GM12892 (cell line): ENCODE measurements around the gene QPCTL.
"Not testable (repeated sequence)": the region's sequence is repeated elsewhere in the genome, so short reads cannot be mapped to it uniquely, and the experiment has no call there.

Experiments used
- DNase-seq: peaks from one replicate; pipeline ENCODE4 v3.0.0; 2011; ENCODE audit not compliant: insufficient read length
- FAIRE-seq: peaks from 2 replicates; lab custom pipeline; 2011; peaks lifted over from hg19 to GRCh38; lab: Jason Lieb, UNC
- POLR2A ChIP-seq: IDR thresholded peaks from 2 replicates; pipeline ENCODE4 v1.6.1; 2011; ENCODE audit warnings: low read depth, low read length, control low read depth
- POLR2AphosphoS5 ChIP-seq: IDR thresholded peaks from 2 replicates; pipeline ENCODE4 v1.6.1; 2011; ENCODE audit warnings: low read depth, low read length, control low read depth
- TAF1 ChIP-seq: IDR thresholded peaks from 2 replicates; pipeline ENCODE4 v1.6.1; 2011; ENCODE audit warnings: low read depth, mild to moderate bottlenecking, control low read depth, low read length, borderline replicate concordance

The QPCTL gene

DNA sequence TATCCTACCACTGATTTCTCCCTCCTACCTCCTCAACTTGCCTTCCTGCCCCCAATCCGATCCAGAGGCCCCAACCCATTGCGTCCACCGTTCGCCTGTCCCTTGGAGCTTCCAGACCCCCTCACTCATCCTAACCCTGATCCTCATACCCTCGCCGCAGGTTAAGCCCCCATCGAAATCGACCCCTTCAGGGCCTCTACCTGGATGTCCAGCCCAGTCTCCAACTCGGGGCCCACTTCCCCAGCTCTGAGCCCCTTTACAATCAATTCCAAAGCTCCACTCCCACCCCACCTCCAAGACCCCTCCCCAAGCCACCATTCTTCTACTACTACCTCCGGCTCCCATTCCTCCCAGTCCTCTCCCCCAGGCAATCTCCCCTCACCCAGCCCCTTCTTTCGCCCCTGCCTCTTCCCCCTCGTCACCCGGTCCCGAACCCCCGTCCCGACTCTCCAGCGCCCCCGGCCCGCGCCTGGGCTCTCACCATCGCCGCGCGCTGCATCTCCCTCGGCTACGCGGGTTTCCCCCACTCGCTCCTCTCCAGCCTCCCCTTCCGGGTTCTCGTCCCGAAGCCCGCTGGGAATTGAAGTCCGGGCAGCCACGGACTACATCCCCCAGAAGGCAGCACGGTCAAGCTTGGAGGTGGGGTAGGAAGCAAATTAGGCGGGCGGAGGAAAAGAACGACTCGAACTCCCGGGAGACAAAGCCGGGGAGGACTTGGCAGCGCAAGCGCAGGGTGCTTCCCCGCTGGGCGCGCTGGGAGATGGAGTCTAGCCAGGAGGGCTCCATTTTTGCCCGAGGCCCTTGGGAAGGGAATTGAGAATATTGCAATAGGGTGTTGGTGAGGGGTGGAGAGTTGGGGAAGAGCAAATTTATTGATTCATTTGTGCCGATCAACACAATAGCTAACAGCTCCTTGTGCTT is 38.2 kb downstream of the QPCTL start, which contains the start of gene FBXO46:
FBXO46 (minus strand) TSS at position 529 of the 921 bp plus-strand sequence. CDS start 17,401 bp downstream, outside the sequence.
- DNase-seq (peak; percentile 96), FAIRE-seq (peak; percentile 99)
- TF ChIP-seq TAF1 (peak; percentile 11; the same call in 1 of the 2 replicates), POLR2A (peak; percentile 78; the same call in 1 of the 2 replicates), POLR2AphosphoS5 (no peak)

- FAIRE-seq = no peak
- no peak for TF ChIP-seq POLR2AphosphoS5
- no peak for DNase-seq
Observed at GRCh38 chr19:45733160-45733810, 40.8 kb downstream of the QPCTL start, which contains the start of gene MEIOSIN. Gene MEIOSIN, plus strand, starts transcription at chr19:45733439. Its CDS starts 1,938 bp downstream, at chr19:45735377.

- no peak for DNase-seq
- TF ChIP-seq TAF1 = no peak
- TF ChIP-seq POLR2A = no peak
- no peak for TF ChIP-seq POLR2AphosphoS5
- FAIRE-seq = no peak
Observed at GRCh38 chr19:45739498-45740439, 47.3 kb downstream of the QPCTL start.

DNA sequence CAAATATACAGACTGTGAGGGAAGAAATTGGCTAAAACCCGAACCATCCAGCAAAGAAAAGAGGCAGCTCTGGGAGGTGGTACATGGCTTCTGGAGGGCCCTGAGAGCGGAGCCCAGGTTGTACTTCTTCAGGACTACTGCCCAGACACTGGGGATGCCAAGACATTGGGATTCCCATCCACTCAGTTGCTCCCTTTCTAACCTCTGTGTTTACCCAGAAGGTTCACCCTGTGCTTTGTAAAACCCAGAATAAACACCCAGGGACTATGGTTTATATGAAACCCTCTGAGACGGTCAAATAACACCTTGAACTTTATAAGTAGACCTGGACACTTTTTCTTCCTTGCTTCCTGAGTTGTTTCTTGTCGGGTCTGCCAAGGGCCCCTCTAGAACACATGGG is 50.5 kb downstream of the QPCTL start:
- DNase-seq (no peak), FAIRE-seq (no peak)
- no peak for TF ChIP-seq POLR2AphosphoS5
- no peak for TF ChIP-seq TAF1
- no peak for TF ChIP-seq POLR2A

- FAIRE-seq = no peak
Observed at GRCh38 chr19:45745606-45746005, 53.1 kb downstream of the QPCTL start.

DNA sequence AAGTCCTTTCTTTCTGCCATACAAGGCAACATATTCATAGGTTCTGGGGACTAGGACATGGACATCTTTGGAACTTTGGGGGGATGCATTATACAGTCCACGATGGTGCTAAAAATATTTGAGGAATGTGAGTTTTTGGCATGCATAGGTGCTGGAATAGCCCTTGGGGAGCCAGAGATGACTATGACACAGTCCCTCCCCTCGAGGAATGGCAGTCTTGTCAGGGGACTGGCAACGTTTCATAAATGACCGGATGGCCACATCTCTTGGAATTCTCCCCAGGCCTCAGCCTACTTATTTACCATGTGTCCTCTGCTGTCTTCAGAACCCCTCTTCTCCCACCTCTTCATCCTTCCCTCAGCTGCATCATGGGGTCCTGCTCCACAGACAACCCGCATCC is 54.4 kb downstream of the QPCTL start:
- no peak for FAIRE-seq
- DNase-seq = no peak
- TF ChIP-seq POLR2AphosphoS5 (no peak), POLR2A (no peak), TAF1 (no peak)

More at GRCh38 chr19:45745606-45746005, 53.1 kb downstream of the QPCTL start:
- DNase-seq = no peak
- TF ChIP-seq POLR2AphosphoS5 (no peak), TAF1 (no peak), POLR2A (no peak)

DNA sequence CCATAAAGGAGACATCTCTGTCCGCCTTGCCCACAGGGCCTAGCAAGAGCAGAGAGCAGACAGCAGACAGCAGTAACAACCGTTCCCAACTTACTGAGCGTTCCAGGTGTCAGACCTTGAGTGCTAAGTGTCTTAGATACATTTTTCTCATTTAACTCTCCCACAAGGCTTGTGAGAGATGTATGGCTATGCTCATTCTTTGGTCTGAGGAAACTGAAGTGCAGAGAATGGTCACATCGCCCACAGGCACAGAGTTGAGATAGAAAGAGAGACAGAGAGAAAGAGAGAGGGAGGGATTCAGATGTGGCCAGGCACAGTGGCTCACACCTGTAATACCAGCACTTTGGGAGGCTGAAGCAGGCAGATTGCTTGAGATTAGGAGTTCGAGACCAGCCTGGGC is 55.0 kb downstream of the QPCTL start:
- FAIRE-seq = no peak
- TF ChIP-seq POLR2A = no peak
- no peak for TF ChIP-seq TAF1
- TF ChIP-seq POLR2AphosphoS5 = no peak

GRCh38 chr19:45751483-45751882 is 59.0 kb downstream of the QPCTL start:
- not testable (repeated sequence) for FAIRE-seq, DNase-seq

More for the DNA sequence above, 55.0 kb downstream of the QPCTL start:
- DNase-seq = no peak

DNA sequence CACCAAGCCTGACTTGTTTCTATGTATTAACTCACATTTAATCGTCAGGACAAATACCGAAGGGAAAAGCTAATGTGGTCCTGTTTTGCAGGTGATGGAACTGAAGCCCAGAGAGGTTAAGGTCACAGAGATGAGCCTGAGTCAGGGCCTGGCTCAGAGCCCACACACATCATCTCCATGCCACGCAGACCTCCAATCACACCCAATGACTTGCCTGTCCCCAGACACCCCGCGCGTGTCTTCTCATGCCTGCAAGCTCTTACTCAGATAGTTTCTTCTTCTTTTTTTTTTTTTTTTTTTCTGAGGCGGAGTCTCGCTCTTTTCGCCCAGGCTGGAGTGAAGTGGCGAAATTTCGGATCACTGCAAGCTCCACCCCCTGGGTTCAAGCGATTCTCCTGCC is 60.2 kb downstream of the QPCTL start:
- TF ChIP-seq POLR2AphosphoS5 (no peak), TAF1 (no peak)
- FAIRE-seq = no peak
- DNase-seq = no peak

GRCh38 chr19:45753548-45753947 is 61.1 kb downstream of the QPCTL start:
- no peak for TF ChIP-seq POLR2AphosphoS5
- no peak for TF ChIP-seq TAF1
- no peak for TF ChIP-seq POLR2A
- FAIRE-seq (no peak), DNase-seq (peak; percentile 19)
